HepG2 (cell line): Measurements from ENCODE around the gene ZNF771. TPM values are rescaled to one million over a fixed set of nuclear protein-coding genes. Genes with fewer than 3 reads are reported as not detected.
A peak's percentile ranks its signal among the peaks of the same experiment; 100 is the strongest.

Experiments used
- ARHGAP35 ChIP-seq: sonication (generic); formaldehyde crosslinking; IDR thresholded peaks from 2 replicates; pipeline ENCODE4 v1.9.0; 2022; ENCODE audit warnings: mild to moderate bottlenecking, inconsistent platforms, moderate library complexity, missing genetic modification reagents, borderline replicate concordance
- CCDC6 ChIP-seq: sonication (generic); formaldehyde crosslinking; IDR thresholded peaks from 2 replicates; pipeline ENCODE4 v1.8.1; 2022; ENCODE audit warnings: mild to moderate bottlenecking, missing genetic modification reagents, moderate library complexity
- DDIT3 ChIP-seq: sonication (generic); formaldehyde crosslinking; IDR thresholded peaks from 2 replicates; pipeline ENCODE4 v1.4.0; 2020; ENCODE audit warnings: mild to moderate bottlenecking, missing genetic modification reagents
- EHMT2 ChIP-seq: fragments of 200-600 bp; sonication (generic); IDR thresholded peaks from 2 replicates; pipeline ENCODE4 v1.7.0; 2017; ENCODE audit warnings: antibody characterized with exemption, low read depth, low read length, borderline replicate concordance
- ELF4 ChIP-seq: sonication (generic); formaldehyde crosslinking; IDR thresholded peaks from 2 replicates; pipeline ENCODE4 v1.5.0; 2020; ENCODE audit warnings: missing genetic modification reagents, mild to moderate bottlenecking, moderate library complexity, borderline replicate concordance
- GMEB1 ChIP-seq: sonication (generic); formaldehyde crosslinking; IDR thresholded peaks from 2 replicates; pipeline ENCODE4 v1.5.1; 2020; ENCODE audit warnings: missing genetic modification reagents, mild to moderate bottlenecking, borderline replicate concordance
- GPN1 ChIP-seq: sonication (generic); formaldehyde crosslinking; IDR thresholded peaks from 2 replicates; pipeline ENCODE4 v1.5.1; 2020; ENCODE audit warnings: missing genetic modification reagents, borderline replicate concordance
- HINFP ChIP-seq: sonication (generic); formaldehyde crosslinking; IDR thresholded peaks from 2 replicates; pipeline ENCODE4 v1.4.0; 2020; ENCODE audit warnings: low read depth, mild to moderate bottlenecking, missing genetic modification reagents
- HIVEP1 ChIP-seq: sonication (generic); formaldehyde crosslinking; IDR thresholded peaks from 2 replicates; pipeline ENCODE4 v1.4.0; 2020; ENCODE audit warnings: mild to moderate bottlenecking, missing genetic modification reagents
- HMG20A ChIP-seq: IDR thresholded peaks from 2 replicates; pipeline ENCODE4 v1.6.1; 2016; ENCODE audit warnings: borderline replicate concordance
- HNRNPLL ChIP-seq: fragments of 200-400 bp; formaldehyde crosslinking; IDR thresholded peaks from 2 replicates; pipeline ENCODE4 v1.6.1; 2017; ENCODE audit warnings: mild to moderate bottlenecking, low read depth, low read length; ENCODE audit not compliant: poor library complexity, severe bottlenecking
- SP4 ChIP-seq: sonication (generic); formaldehyde crosslinking; IDR thresholded peaks from 2 replicates; pipeline ENCODE4 v1.8.1; 2023; ENCODE audit warnings: mild to moderate bottlenecking, missing genetic modification reagents
- SRY ChIP-seq: sonication (generic); formaldehyde crosslinking; IDR thresholded peaks from 2 replicates; pipeline ENCODE4 v1.8.0; 2022; ENCODE audit warnings: mild to moderate bottlenecking, missing genetic modification reagents
- ZBTB34 ChIP-seq: sonication (generic); formaldehyde crosslinking; IDR thresholded peaks from 2 replicates; pipeline ENCODE4 v1.8.0; 2022; ENCODE audit warnings: mild to moderate bottlenecking, missing genetic modification reagents
- ZNF121 ChIP-seq: sonication (generic); formaldehyde crosslinking; IDR thresholded peaks from 2 replicates; pipeline ENCODE4 v1.5.0; 2020; ENCODE audit warnings: mild to moderate bottlenecking, missing genetic modification reagents
- ZNF460 ChIP-seq: sonication (generic); formaldehyde crosslinking; IDR thresholded peaks from 2 replicates; pipeline ENCODE4 v1.5.1; 2020; ENCODE audit warnings: missing genetic modification reagents, mild to moderate bottlenecking, borderline replicate concordance
- ZNF574 ChIP-seq: sonication (generic); formaldehyde crosslinking; IDR thresholded peaks from 2 replicates; pipeline ENCODE4 v1.4.0; 2020; ENCODE audit warnings: missing genetic modification reagents
- ZSCAN5A ChIP-seq: sonication (generic); formaldehyde crosslinking; IDR thresholded peaks from 2 replicates; pipeline ENCODE4 v1.8.0; 2022; ENCODE audit warnings: mild to moderate bottlenecking, missing genetic modification reagents, borderline replicate concordance
- polyA plus RNA-seq, 8 experiments: library from polyadenylated mRNA; depleted of rRNA in 3 of 8; stranded (reverse) in 7 of 8; unstranded in 1 of 8; fragments of >200 nt; fragmentation: Illumina TruSeq in 4 of 8; extraction: Trizol in 4 of 8; gene quantifications; 2 replicates each; pipeline versions ENCODE4 v1.2.1 to v1.2.3, GENCODE V29; 2011 to 2016; ENCODE audit warnings: low read depth in 4 of 8, missing spikeins in 1 of 8, mixed read lengths in 1 of 8; ENCODE audit not compliant: insufficient read depth in 1 of 8
- total RNA-seq, 5 experiments: library from RNA; depleted of rRNA; stranded (reverse); fragments of >200 nt; fragmentation: Illumina TruSeq; extraction: Trizol; gene quantifications; 2 replicates each; pipeline ENCODE4 v1.2.3, GENCODE V29; 2016; ENCODE audit warnings: low read depth in 1 of 5

Gene ZNF771
- total and polyA plus RNA-seq, 2 of the 13 experiments (the other 11 are each of a cell fraction or from before 2014, with no cell fraction given): 5.0 to 11.8 TPM

- TF ChIP-seq ZSCAN5A (CRISPR knock-in tag) (no peak), HINFP (no peak), CCDC6 (CRISPR knock-in tag) (no peak), ZNF121 (CRISPR knock-in tag) (no peak), HMG20A (CRISPR knock-in tag) (no peak), ZBTB34 (CRISPR knock-in tag) (no peak), EHMT2 (no peak), ARHGAP35 (CRISPR knock-in tag) (no peak), HIVEP1 (no peak), HNRNPLL (no peak), DDIT3 (CRISPR knock-in tag) (no peak), GMEB1 (CRISPR knock-in tag) (no peak), ZNF574 (CRISPR knock-in tag) (peak; percentile 81), SRY (CRISPR knock-in tag) (0 out of 2 replicates have a peak, but pooled peaks have one; percentile 33), ELF4 (CRISPR knock-in tag) (no peak), SP4 (CRISPR knock-in tag) (no peak), ZNF460 (no peak), GPN1 (no peak)
Measured at GRCh38 chr16:30369938-30370455, 37.4 kb upstream of the ZNF771 start (continued).
